Measurements from ENCODE around the gene NBEA. TPM values are rescaled to one million over a fixed set of nuclear protein-coding genes. Genes with fewer than 3 reads are reported as not detected.

The NBEA gene
- total RNA-seq, 2 experiments from 2014 or later = 0.29 to 0.45 TPM

DNA sequence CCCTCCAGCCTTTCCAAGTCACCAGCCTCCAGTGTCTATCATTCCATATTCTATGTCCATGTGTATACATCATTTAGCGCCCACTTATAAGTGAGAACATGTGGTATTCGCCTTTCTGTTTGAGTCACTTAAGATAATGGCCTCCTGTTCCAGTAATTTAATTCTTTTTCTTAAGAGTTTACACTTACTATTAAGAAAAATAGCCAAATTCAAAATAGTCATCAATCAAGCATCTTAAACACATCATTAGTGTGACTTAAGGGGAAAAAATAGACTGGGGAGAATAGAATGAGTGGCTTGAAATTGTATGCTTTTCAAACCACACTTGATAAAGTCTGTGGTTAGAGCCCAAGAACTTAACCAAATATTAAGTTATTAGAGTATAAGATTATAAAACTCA is 286.5 kb downstream of the NBEA start:
- Mint-ChIP-seq H3K27me3 (no peaks in the 10 kb centered on the region), H3K4me3 (no peak overlapping the region), H3K9me3 (no peaks in the 10 kb centered on the region), H3K36me3 (ENCODE audit: low read depth) (no peaks in the 10 kb centered on the region), H3K27ac (no peak overlapping the region), H3K4me1 (no peaks in the 10 kb centered on the region)
- ChIA-PET POLR2A (no interaction called here), CTCF (no interaction called here)
- DNase-seq = no peak

DNA sequence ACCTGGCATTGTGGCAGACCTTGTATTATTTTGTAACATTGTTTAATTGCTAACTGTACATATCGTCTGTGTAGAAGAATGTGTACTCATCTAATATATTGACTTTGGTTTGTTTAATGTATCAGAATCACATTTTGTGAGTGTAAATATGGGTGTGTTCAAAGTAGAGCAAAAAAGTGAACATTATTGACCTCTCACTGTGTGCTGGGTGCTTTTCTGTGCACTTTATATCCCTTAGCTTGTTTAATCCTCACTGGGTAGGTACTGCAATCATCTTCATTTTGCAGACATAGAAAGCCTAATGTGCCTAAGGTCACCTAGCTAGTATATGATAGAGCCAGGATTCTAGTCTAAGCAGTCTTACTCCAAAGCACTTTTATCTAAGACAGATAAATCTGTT is 289.4 kb downstream of the NBEA start:
- Mint-ChIP-seq H3K4me1 (no peaks in the 10 kb centered on the region), H3K4me3 (no peak overlapping the region), H3K27me3 (no peaks in the 10 kb centered on the region), H3K27ac (no peak overlapping the region), H3K9me3 (no peaks in the 10 kb centered on the region), H3K36me3 (ENCODE audit: low read depth) (no peaks in the 10 kb centered on the region)
- POLR2A ChIA-PET = no interaction called here
- CTCF ChIA-PET = no interaction called here
- DNase-seq = no peak

GRCh38 chr13:35238274-35238673 is 296.2 kb downstream of the NBEA start:
- Mint-ChIP-seq H3K27me3 (no peaks in the 10 kb centered on the region), H3K36me3 (ENCODE audit: low read depth) (no peaks in the 10 kb centered on the region), H3K4me3 (no peak overlapping the region), H3K4me1 (no peaks in the 10 kb centered on the region), H3K9me3 (no peaks in the 10 kb centered on the region), H3K27ac (no peak overlapping the region)
- POLR2A ChIA-PET = no interaction called here
- CTCF ChIA-PET = no interaction called here
- no peak for DNase-seq

GRCh38 chr13:35252536-35253205 is 310.6 kb downstream of the NBEA start:
- Mint-ChIP-seq H3K36me3 (ENCODE audit: low read depth) (no peaks in the 10 kb centered on the region), H3K9me3 (peaks cover 4% of the 10 kb centered on the region), H3K27ac (no peak overlapping the region), H3K4me1 (peaks cover 3% of the 10 kb centered on the region), H3K4me3 (no peak overlapping the region), H3K27me3 (no peaks in the 10 kb centered on the region)
- POLR2A ChIA-PET = no interaction called here
- no peak for DNase-seq
- CTCF ChIA-PET = interaction anchor here (1.2 kb wide), 1 partner anchor 10 kb away, joined by 3 read pairs; no protein-coding TSS in a partner anchor

DNA sequence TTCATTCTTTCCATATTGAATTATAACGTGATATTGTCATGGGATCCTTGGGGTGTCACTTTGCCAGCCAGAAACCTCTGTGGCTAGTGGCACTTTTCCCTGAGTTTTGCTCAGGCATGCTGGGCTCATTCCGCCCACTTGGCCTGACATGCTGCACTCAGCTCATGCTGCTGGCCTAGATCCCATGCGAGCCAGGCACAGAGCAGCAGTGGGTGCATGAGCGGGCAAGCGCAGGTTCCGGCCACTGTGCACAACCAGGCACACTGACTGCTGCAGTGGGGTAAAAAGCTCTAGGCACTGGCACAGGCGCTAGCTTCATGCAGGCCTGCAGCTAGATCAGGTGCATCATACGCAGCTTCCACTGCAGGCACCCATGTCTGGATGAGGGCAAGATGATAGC is 313.2 kb downstream of the NBEA start:
- peaks cover 4% of the 10 kb centered on the region for H3K9me3 Mint-ChIP-seq
- no peaks in the 10 kb centered on the region for H3K36me3 Mint-ChIP-seq (ENCODE audit: low read depth)
- H3K4me1 Mint-ChIP-seq = peaks cover 3% of the 10 kb centered on the region
- POLR2A ChIA-PET = no interaction called here
- CTCF ChIA-PET = interaction anchor here (0.6 kb wide), 1 partner anchor 134 kb away, joined by 4 read pairs; no protein-coding TSS in a partner anchor
- H3K27ac Mint-ChIP-seq = no peak overlapping the region
- H3K27me3 Mint-ChIP-seq = no peaks in the 10 kb centered on the region
- no peak for DNase-seq
- no peak overlapping the region for H3K4me3 Mint-ChIP-seq

DNA sequence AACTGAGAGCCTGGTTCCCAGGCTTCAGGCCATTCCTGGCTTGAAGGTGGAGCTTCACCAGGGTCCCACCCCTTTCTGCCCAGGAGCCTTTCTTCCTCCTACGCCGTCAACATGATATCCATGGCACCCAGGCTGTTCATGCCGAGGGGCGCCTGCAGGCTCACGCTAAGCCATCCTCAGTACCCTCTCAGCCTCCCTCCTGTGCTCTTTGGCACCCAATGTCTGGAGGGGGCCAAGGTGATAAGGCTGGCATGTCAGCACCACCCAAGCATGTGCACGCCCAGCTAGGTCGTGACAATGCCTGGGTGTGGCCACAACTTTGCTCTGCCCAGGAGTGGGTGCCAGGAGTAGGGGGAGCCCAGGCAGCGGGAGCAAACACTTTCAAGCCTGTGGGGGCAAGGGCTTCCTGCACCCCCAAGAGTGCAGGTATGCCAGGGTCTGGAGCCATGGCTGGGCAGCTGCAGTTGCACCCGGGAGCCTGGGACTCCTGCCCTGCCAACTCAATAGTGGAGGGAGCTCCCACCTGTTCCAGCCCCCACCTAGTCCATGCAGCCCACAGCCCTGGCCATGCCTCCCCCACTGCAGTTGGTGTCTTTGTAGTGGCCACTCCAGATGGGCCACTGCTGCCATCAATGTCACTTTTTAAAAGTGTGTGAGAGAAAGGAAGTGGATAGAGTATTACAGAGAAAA is 314.5 kb downstream of the NBEA start:
- H3K36me3 Mint-ChIP-seq (ENCODE audit: low read depth) = no peaks in the 10 kb centered on the region
- CTCF ChIA-PET = no interaction called here
- H3K27ac Mint-ChIP-seq = no peak overlapping the region
- peaks cover 3% of the 10 kb centered on the region for H3K4me1 Mint-ChIP-seq
- no peak overlapping the region for H3K4me3 Mint-ChIP-seq
- POLR2A ChIA-PET = no interaction called here
- no peaks in the 10 kb centered on the region for H3K27me3 Mint-ChIP-seq
- DNase-seq = no peak
- H3K9me3 Mint-ChIP-seq = peaks cover 4% of the 10 kb centered on the region

DNA sequence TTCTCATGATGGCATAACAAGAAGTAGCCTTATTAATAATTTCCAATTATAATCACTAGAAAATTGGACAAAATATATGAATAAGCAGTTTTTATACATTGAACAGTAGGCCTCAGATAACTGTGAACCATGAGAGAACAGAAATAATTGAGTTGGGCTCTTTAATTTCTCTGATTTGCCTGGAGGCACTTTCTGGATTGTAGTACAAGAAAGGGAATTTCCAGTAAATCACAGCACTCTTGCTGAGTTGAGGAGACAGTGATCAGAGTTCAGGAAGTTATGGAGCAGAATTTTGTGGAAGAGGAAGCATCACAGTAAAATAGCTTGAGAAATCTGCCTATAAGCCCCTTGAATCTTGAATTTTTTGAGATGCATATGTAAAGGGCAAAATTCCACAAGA is 318.2 kb downstream of the NBEA start:
- ChIA-PET CTCF (no interaction called here), POLR2A (no interaction called here)
- Mint-ChIP-seq H3K36me3 (ENCODE audit: low read depth) (no peaks in the 10 kb centered on the region), H3K4me1 (no peaks in the 10 kb centered on the region), H3K9me3 (no peaks in the 10 kb centered on the region), H3K27me3 (no peaks in the 10 kb centered on the region), H3K4me3 (no peak overlapping the region), H3K27ac (no peak overlapping the region)
- no peak for DNase-seq

GRCh38 chr13:35266412-35266811 is 324.3 kb downstream of the NBEA start:
- no peaks in the 10 kb centered on the region for H3K36me3 Mint-ChIP-seq (ENCODE audit: low read depth)
- POLR2A ChIA-PET = no interaction called here
- CTCF ChIA-PET = no interaction called here
- H3K9me3 Mint-ChIP-seq = peaks cover 2% of the 10 kb centered on the region
- H3K27ac Mint-ChIP-seq = no peak overlapping the region
- no peaks in the 10 kb centered on the region for H3K27me3 Mint-ChIP-seq
- H3K4me3 Mint-ChIP-seq = no peak overlapping the region
- H3K4me1 Mint-ChIP-seq = no peaks in the 10 kb centered on the region
- DNase-seq = no peak

GRCh38 chr13:35278917-35279316 is 336.8 kb downstream of the NBEA start:
- Mint-ChIP-seq H3K9me3 (no peaks in the 10 kb centered on the region), H3K4me3 (no peak overlapping the region), H3K36me3 (ENCODE audit: low read depth) (no peaks in the 10 kb centered on the region), H3K27me3 (no peaks in the 10 kb centered on the region), H3K27ac (no peak overlapping the region), H3K4me1 (no peaks in the 10 kb centered on the region)
- ChIA-PET CTCF (no interaction called here), POLR2A (no interaction called here)
- DNase-seq = no peak

GRCh38 chr13:35279500-35279899 is 337.4 kb downstream of the NBEA start:
- ChIA-PET POLR2A (no interaction called here), CTCF (no interaction called here)
- no peak for DNase-seq
- Mint-ChIP-seq H3K9me3 (no peaks in the 10 kb centered on the region), H3K4me3 (no peak overlapping the region), H3K27me3 (no peaks in the 10 kb centered on the region), H3K4me1 (no peaks in the 10 kb centered on the region), H3K27ac (no peak overlapping the region), H3K36me3 (ENCODE audit: low read depth) (no peaks in the 10 kb centered on the region)

DNA sequence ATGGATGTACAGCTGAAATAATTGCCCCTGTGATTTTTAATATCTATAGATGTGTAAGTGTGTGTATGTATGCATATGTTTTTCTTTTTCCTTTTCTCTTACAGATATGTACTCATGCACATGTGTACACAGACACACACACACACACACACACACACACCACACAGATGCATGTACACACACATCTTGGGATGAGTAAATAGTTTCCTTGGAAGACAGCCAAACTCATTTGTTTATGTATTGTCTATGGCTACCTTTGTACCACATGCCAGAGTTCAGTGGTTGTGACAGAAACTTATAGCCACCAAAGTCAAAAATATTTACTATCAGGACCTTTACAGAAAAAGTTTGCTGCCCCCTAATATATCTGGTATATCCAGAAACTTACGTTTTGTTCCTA is 341.8 kb downstream of the NBEA start:
- H3K27me3 Mint-ChIP-seq = no peaks in the 10 kb centered on the region
- H3K4me1 Mint-ChIP-seq = no peaks in the 10 kb centered on the region
- ChIA-PET CTCF (no interaction called here), POLR2A (no interaction called here)
- DNase-seq = no peak
- no peak overlapping the region for H3K27ac Mint-ChIP-seq
- H3K4me3 Mint-ChIP-seq = no peak overlapping the region
- no peaks in the 10 kb centered on the region for H3K9me3 Mint-ChIP-seq
- no peaks in the 10 kb centered on the region for H3K36me3 Mint-ChIP-seq (ENCODE audit: low read depth)

GRCh38 chr13:35285677-35286076 is 343.6 kb downstream of the NBEA start:
- Mint-ChIP-seq H3K4me3 (no peak overlapping the region), H3K27ac (no peak overlapping the region), H3K27me3 (no peaks in the 10 kb centered on the region), H3K4me1 (no peaks in the 10 kb centered on the region), H3K36me3 (ENCODE audit: low read depth) (no peaks in the 10 kb centered on the region), H3K9me3 (no peaks in the 10 kb centered on the region)
- POLR2A ChIA-PET = no interaction called here
- no peak for DNase-seq
- CTCF ChIA-PET = no interaction called here

DNA sequence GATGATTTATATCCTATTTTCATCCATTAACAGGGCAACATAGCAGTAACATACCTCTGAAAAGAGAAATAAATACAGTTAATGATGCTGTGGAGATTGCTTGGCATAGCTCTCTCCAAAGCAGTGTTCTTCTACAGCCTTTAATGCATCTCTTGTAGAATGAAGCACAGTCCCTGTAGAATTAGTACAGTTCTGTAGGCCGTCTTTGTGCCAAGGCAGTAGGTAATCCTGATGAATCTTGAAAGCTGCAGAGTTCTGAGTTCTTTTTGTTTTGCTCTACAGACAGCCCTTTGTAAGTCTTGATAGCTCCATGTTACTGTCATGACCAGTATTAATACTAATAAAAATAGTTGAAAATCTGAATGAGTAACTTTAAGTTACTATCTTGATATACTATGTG is 350.3 kb downstream of the NBEA start:
- no peaks in the 10 kb centered on the region for H3K4me1 Mint-ChIP-seq
- H3K36me3 Mint-ChIP-seq (ENCODE audit: low read depth) = no peaks in the 10 kb centered on the region
- DNase-seq = no peak
- H3K27me3 Mint-ChIP-seq = no peaks in the 10 kb centered on the region
- POLR2A ChIA-PET = interaction anchor here (0.5 to 0.6 kb wide), 2 partner anchors 12 to 24 kb away, joined by 3 to 5 read pairs; no protein-coding TSS in a partner anchor
- CTCF ChIA-PET = no interaction called here
- no peaks in the 10 kb centered on the region for H3K9me3 Mint-ChIP-seq
- no peak overlapping the region for H3K27ac Mint-ChIP-seq
- H3K4me3 Mint-ChIP-seq = no peak overlapping the region

- no peaks in the 10 kb centered on the region for H3K27me3 Mint-ChIP-seq
- no peak overlapping the region for H3K27ac Mint-ChIP-seq
- no peaks in the 10 kb centered on the region for H3K4me1 Mint-ChIP-seq
- no peak for DNase-seq
- H3K9me3 Mint-ChIP-seq = no peaks in the 10 kb centered on the region
- no peaks in the 10 kb centered on the region for H3K36me3 Mint-ChIP-seq (ENCODE audit: low read depth)
- no peak overlapping the region for H3K4me3 Mint-ChIP-seq
- ChIA-PET POLR2A (no interaction called here), CTCF (no interaction called here)
Observed at GRCh38 chr13:35293579-35294226, 351.6 kb downstream of the NBEA start.

Data from activated CD4-positive, alpha-beta T cell treated with anti-CD3 and anti-CD28 coated beads, Interleukin-2, amount 10 ng/mL, durations not matched to agents 7 days and 5 days (primary cell).